Stimulated activated CD4-positive, alpha-beta T cell treated with anti-CD3 and anti-CD28 coated beads, Interleukin-2, amount 100 ng/mL, for 24 hours (primary cell): ENCODE data around the gene RANBP6.
"Not testable (repeated sequence)": the region's sequence is repeated elsewhere in the genome, so short reads cannot be mapped to it uniquely, and the experiment has no call there.

ENCODE experiments used
- DNase-seq, 2 donors: peaks; one replicate each; pipeline ENCODE4 v3.0.0-alpha.2; 2020

RANBP6 gene

DNA sequence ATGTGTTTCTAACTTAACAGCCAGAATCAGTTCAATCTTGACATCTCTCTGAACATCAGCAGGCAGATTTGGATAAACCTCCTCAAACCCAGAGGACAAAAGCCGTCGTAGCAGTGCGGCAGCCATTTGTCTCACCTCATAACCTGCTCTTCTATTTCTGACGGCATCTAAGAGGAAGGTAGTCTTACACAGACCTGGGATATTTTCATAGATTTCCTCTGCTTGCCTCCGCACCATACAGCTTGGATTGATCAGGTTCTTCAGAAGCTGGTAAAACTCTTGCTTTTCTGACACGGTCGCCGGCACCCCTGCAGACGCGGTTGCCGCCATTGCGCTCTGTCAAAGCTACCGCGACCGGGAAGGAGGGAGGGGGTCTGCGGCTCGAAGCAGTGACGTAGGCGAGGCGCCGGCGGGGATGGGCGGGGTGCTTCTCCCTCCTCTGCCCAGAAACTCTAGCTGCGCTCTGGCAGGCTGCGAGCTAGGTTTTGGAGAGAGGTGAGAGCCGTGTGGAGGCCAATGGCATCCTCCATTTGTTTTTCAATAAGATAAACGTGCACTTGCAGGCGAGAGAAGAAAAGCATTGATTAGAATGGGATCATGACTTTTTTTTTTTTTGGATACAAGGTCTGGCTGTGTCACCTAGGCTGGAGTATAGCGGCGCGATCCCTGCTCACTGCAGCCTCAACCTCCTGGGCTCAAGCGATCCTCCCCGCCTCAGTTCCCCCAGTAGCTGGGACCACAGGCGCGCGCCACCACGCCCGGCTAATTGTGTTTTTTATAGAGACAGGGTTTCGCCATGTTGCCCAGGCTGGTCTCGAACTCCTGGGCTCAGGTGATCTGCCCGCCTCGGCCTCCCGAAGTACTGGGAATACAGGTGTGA, at the start of gene RANBP6:
Gene RANBP6 (minus strand): TSS at position 347 of the 880 bp plus-strand sequence. CDS start 17 bp downstream, at position 330.
- peak; percentile 91 for DNase-seq

GRCh38 chr9:6063146-6063545, 47.7 kb upstream of the RANBP6 start:
- DNase-seq: not testable (repeated sequence)

GRCh38 chr9:6055666-6056065, 40.2 kb upstream of the RANBP6 start:
- DNase-seq: no peak

DNA sequence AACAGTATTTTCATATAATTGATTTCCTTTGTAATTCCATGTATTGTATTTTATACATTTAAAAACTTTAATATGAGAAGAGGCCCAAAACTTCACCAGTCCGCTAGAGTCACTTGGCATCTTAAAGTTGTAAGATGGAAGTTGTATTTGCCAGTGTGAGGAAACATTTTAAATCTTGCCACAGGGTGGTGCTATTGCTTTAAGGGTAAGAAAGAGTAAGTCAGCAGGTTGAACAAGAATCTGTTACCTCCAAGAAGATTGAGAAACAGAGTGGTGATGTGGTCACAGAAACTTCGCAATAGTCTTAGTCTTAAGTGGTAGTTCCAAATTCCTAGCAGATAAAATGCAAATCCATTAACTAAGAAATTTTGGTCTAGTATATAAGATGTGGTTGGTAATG, 39.8 kb upstream of the RANBP6 start:
- DNase-seq: peak in 1 of 2 donors; percentile 45

DNA sequence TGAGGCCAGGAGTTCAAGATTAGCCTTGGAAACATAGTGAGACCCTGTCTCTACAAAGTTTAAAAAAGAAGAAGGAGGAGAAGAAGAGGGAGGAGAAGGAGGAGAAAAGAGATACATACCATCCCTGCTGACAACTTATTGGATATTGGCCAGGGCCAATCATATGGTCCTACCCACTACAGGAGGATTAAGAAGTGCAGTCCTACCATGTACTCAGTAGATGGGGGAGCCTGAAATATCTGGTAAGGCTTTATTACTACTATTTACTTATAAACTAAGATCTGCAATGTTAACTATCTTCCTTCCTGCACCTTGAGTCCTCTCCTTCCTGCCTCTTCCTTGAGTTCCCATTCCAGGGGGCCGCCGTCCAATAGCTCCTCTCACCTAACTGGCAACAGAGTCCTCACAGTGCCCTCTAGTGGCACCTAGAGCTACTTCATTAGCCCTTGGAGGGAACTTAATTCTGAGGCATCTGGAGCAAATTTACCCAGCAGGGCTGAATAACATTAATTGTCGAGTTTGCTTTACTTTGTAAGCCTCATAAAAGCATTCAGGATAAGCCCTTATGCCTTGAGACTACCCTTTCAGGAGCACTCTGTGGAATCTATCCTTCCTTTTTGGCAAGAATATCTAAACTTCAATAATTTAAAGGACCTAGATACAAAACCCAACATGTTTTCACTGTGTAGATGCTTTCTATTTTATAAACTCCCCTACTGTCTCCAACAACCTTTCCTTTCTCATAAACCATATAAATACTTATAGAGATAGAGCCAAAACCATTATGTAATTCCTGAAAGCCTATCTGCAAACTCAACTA, 39.1 kb upstream of the RANBP6 start:
- DNase-seq: peak; percentile 64 to 70

DNA sequence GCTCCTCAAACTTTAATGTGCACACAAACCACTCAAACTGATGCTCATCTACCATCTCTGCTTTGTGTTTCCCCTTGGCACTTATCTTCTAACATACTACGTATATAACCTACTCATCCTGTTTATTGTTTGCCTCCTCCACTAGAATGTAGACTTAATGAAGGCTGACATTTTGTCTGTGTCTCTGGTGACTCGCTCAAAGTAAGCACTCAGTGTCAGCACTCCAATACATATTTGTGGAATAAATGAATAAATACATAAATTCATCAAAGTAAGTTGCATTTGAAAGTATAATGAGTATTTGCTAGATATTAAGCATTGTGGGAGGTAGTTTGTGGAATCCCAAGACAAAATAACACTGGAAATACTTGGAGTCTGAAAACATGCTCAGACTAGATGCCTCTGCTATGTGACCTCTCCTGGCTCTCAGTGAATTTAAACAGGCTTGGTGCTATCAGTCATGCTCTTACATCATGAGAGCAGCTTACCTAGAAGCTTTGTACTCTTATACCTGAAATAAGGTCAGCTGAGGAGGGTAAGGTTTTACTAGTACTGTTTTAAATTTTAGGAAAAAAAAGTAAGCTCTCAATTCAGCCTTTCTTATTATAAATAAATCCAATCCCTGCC, 37.0 kb upstream of the RANBP6 start:
- no peak for DNase-seq

DNA sequence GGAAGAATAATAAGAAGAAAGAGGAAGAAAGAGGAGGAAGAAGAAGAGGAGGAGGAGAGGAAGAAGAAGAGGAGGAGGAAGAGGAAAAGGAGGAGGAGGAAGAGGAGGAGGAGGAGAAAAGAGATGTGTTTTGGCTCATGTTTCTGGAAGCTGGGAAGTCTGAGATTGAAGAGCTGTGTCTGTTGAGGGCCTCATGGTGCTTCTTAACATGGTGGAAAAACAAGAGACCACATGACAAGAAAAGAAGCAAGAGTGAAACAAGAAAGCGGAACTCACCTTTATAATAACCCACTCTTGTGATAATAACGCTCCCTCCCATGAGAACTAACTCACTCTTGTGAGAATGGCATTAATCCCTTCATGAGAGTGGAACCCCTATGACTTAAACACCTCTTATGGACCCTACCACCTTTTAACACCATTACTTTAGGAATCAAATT, 36.1 kb upstream of the RANBP6 start:
- no peak for DNase-seq

DNA sequence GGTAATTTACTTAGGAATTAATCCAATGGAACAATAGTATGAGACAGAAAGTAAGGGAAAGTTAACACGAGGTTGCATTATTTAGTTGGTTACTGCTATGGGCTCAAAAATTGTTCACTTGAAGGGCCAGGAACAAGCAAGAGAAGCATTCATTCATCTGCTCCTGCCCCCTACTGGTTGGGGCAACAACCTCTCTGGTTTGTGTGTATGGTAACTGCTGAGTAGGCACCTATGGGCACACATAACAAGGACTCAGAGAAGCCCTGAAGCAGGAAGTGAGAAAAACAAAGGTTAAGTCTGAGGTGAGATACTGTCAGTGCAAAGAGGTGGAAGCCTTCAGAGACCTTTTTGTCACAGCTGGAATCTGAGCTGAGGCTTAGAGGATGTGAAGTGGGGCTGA, 34.4 kb upstream of the RANBP6 start:
- peak in 1 of 2 donors; percentile 24 for DNase-seq

- DNase-seq: no peak
Observed at GRCh38 chr9:6048039-6048438, 32.6 kb upstream of the RANBP6 start.

DNA sequence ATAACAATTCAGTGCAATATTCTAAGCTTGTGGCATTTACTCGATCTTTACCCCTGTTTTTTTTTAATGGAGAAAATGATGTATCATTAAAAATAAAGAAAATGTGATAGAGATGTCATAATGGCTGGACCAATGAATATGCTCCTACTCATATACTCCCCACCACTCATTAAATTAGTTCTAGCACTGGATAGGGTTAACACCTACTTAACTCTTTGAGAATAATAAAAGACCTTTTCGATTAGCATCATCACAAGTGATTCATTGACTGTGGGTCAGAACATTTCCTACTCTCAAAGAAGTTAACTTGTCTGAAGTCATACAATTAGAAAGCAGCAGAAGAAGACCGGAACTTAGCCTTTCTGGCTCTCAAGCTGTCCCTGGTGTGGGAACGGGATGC, 31.6 kb upstream of the RANBP6 start:
- no peak for DNase-seq

DNA sequence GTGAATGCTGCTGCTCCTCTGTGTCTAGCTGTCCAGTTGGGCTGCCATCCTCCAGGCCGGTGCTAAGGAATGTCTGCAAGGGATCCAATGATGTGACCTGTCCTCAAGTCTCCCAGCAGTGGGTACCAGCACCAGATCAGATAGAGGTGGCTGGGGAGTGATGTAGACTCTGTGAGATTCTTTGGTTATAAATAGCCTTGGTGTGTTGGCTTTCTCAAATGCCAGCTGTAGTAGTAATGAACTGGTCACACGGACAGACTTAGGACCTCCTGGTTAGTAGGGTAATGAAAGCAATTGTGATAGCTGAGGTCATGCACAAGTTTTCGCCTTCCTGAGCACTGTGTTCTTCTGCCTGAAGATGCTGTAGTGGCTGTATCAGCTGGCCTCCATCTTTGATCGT, 29.9 kb upstream of the RANBP6 start:
- DNase-seq: no peak

- DNase-seq: no peak
Observed at GRCh38 chr9:6040077-6040476, 24.7 kb upstream of the RANBP6 start.

- DNase-seq: no peak
Observed at GRCh38 chr9:6036391-6036790, 21.0 kb upstream of the RANBP6 start.

- no peak for DNase-seq
Observed at GRCh38 chr9:6034954-6035353, 19.5 kb upstream of the RANBP6 start.

GRCh38 chr9:6029604-6030274, 14.3 kb upstream of the RANBP6 start:
- DNase-seq: no peak

DNA sequence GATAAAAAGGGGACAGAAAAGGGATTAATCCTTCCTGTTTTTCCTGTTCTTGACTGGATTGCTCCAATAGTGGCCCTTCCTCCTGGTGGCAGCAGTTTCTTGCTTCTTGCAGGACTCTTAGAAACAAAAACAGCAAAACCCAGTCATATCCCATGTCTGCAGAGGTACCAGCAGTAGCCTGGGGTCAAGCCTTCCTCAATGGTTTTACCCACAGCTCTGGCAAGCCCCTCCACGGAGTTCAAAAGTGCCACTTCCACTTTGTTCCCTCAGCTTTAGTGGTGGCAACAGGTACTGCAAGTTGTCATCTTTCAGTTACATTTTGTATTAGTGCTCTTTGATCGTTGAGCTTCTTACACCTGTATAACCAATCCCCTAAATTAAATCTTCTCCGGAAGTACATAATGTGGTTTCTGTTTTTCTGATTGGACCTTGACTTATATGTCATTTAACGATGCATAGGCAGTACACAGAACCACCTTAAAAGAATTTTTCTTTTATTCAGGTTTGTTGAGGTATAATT, 8.7 kb upstream of the RANBP6 start:
- no peak for DNase-seq

DNA sequence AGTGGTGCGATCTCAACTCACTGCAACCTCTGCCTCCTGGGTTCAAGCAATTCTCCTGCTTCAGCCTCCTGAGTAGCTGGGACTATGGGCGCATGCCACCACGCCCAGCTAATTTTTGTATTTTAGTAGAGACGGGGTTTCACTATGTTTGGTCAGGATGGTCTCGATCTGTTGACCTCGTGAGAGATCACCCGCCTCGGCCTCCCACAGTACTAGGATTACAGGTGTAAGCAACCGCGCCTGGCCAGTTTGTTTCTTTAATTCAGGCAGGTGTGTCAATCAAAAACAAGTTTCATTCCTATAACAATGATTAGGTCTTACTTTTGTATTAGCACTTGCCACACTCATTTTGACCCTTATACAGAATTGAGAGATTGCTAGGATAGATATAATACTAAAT, 1.6 kb upstream of the RANBP6 start:
- not testable (repeated sequence) for DNase-seq

DNA sequence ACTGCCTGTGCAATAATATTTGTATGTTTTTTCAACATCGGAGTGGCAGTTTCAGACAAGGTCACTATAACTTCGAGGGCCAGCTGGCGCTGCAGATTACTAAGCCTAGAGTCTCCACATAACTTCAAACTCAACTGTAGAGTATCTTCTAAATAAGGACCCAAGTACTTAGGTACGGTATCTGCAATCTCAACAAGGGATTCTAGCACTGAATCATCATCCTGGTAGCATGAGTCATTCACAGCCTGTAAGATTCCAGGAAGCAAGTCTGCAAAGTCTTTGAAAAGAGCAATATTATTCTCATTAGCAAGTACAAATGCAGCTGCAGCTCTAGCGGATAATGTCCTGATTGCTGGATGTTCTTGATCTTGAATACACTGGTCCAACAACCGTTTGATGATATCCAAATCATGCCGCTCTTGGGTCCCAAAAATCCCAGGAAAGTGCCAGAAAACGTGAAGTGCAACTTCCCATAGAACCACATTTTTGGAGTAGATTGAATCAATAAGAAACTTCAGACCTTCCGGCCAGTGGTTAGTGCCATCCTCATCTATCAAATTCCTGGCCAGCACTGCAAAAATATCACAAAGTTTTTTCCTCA, 654 bp downstream of the RANBP6 start:
- no peak for DNase-seq

DNA sequence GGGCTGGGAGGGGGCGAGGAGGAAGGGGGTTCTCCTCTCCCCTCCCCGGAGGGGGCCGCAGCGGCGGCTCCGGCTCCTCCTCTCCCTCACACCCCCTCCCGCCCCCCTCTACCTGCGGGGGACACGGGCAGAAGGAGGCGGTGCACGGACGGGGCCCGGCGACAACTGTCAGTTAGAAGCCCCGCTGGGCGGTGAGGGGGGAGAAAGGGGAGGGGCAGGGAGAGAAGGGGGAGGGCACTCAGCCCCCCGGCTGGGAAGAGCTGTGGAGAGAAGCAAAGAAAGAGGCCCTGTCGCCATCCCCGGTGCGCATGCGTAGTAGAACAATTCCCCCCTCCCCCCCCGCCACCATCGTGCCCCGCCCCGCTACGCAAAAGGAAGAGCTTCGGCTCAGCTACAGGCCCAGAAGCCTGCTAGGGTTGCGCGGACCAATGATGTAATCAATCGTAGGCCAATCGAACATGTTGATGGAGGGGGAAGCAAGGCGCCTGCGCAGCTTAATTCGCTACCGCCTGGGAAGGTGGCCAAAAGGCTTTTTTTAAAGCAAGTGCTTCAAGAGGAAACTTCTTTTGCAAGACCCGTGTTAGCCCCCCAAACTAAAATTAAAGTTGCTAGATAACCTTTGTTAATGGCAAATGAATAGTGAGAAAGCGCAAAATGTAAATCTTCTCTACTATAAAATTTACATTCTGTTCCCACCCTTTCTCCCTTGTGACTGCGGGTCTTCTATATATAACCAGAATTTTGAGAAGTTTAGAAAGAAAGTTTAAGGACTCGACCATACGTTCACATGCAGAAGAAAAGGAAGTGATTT, 7.0 kb downstream of the RANBP6 start:
- peak; percentile 88 to 92 for DNase-seq

GRCh38 chr9:6007770-6008168, 7.7 kb downstream of the RANBP6 start:
- peak; percentile 77 to 81 for DNase-seq
